Heart right ventricle (tissue), 16 donors: ENCODE measurements around the gene HCLS1. TPM values are rescaled to one million over a fixed set of nuclear protein-coding genes. Genes with fewer than 3 reads are reported as not detected.

Experiments used
- ATAC-seq, 8 donors: fragments of 200-7000 bp; cut with Tn5 transposase; one replicate each; pipeline ENCODE4 v1.9.1; 2020; ENCODE audit warnings: mild to moderate bottlenecking in 8 of 8, moderate library complexity in 8 of 8, moderate number of reproducible peaks in 1 of 8
- DNase-seq, 2 donors: peaks; one replicate each; pipeline ENCODE4 v3.0.0-alpha.2; 2020
- H3K27ac ChIP-seq, 10 donors: fragments of 200-600 bp; sonication (generic) in 2 of 10; one replicate each; pipeline versions ENCODE4 v1.5.0 to v1.8.0; 2020 to 2022; ENCODE audit warnings: mild to moderate bottlenecking in 3 of 10
- H3K27me3 ChIP-seq, 7 donors: fragments of 200-600 bp; one replicate each; pipeline ENCODE4 v1.8.0; 2021 to 2022; ENCODE audit warnings: mild to moderate bottlenecking in 2 of 7
- H3K36me3 ChIP-seq, 9 donors: fragments of 200-600 bp; sonication (generic) in 1 of 9; one replicate each; pipeline versions ENCODE4 v1.5.0 to v1.8.0; 2020 to 2022; ENCODE audit warnings: mild to moderate bottlenecking in 2 of 9
- H3K4me1 ChIP-seq, 9 donors: fragments of 200-600 bp; sonication (generic) in 1 of 9; one replicate each; pipeline versions ENCODE4 v1.5.0 to v1.8.0; 2020 to 2022; ENCODE audit warnings: mild to moderate bottlenecking in 4 of 9
- H3K4me3 ChIP-seq, 10 donors: fragments of 200-600 bp; sonication (generic) in 2 of 10; one replicate each; pipeline versions ENCODE4 v1.5.0 to v1.8.0; 2020 to 2022; ENCODE audit warnings: mild to moderate bottlenecking in 7 of 10, moderate library complexity in 2 of 10
- H3K9me3 ChIP-seq, 11 donors: fragments of 200-600 bp in 10 of 11; sonication (generic) in 2 of 11; one replicate each; pipeline versions ENCODE4 v1.5.0 to v1.8.0; 2013 to 2022; ENCODE audit warnings: mild to moderate bottlenecking in 2 of 11, control low read depth in 1 of 11, moderate library complexity in 1 of 11
- WGBS, 2 donors: extraction: QIAGEN DNeasy Blood & Tissue Kit; methylation state at CpG; one replicate each; pipeline ENCODE4 v1.1.7; 2013; ENCODE audit warnings: inconsistent platforms in 1 of 2; 5-methylcytosine and 5-hydroxymethylcytosine counted together
- intact Hi-C, 10 donors: fragments of 100-400 bp; cut with DNase I; formaldehyde crosslinking; loops; one replicate each; pipeline versions ENCODE4 v1.11.1 to v1.14.2; 2022
- polyA plus RNA-seq, 2 donors: library from polyadenylated mRNA; stranded (reverse); fragments of 200-250 nt; gene quantifications; one replicate each; pipeline ENCODE4 v1.2.3, GENCODE V29; 2013
- total RNA-seq, 10 donors: library from RNA; stranded (reverse); fragmentation: NEBNext Ultra II Directional in 3 of 10; extraction: Animal tissue kit (Norgen Biotek cat#: 25700) in 3 of 10; gene quantifications; one replicate each; pipeline versions ENCODE4 v1.2.1 to v1.2.4, GENCODE V29; 2021 to 2023
- TF ChIP-seq, protein P1 (sequence below), 9 donors: fragments of 200-600 bp; sonication (generic) in 2 of 9; IDR thresholded peaks; one replicate each; pipeline versions ENCODE4 v1.5.0 to v1.8.0; 2021 to 2022; ENCODE audit warnings: antibody characterized with exemption in 9 of 9, mild to moderate bottlenecking in 5 of 9, moderate library complexity in 1 of 9
- donor health status: Arrhythmogenic right ventricular cardiomyopathy.
- donor health status: ischemic (EF 13 %, LVEDD 7.1; RV severe dilation, severe dysfunction).
- donor health status: healthy with polysubstance abuse.
- donor health status: DM: no; HTN: yes; CAD: no.
- donor health status: DM: no; HTN: no; CAD: no.
- donor health status: ischemic (EF 25% LVEDD 6.9; RV normal size, moderate dysfunction).
- donor health status: ischemic (EF 25% LVEDD 5.7; RV mildly dilated, moderate dysfunction).
- donor health status: healthy.
- donor health status: DM: yes; HTN: yes; CAD: no.
- donor health status: Ischemic cardiomyopathy.
- donor health status: ischemic (EF 35%, LVEDD 5.7; RV mildly dilated, moderate dysfunction).
- donor health status: nonischemic (EF 11% LVEDD 7.7; RV severe dilation, severe dysfunction).
- donor health status: DM: yes; HTN: yes; CAD: no.
- donor health status: PGD.
- donor health status: ischemic (EF 29% LVEDD 5.4; RV normal size, mild dysfunction).
- donor health status: nonischemic (EF 23%, LVEDD 6.1; RV moderate dilation, normal function).

HCLS1 gene
- total and polyA plus RNA-seq, 12 donors: 5.0 to 40.7 (median 10.4) TPM

GRCh38 chr3:121621491-121621890 is 39.2 kb downstream of the HCLS1 start:
- intact Hi-C loops: no loop called here
- ATAC-seq (peak in 1 of 8 donors; percentile 7), DNase-seq (no peak)
- H3K27me3 ChIP-seq: no peaks in the 10 kb centered on the region
- TF ChIP-seq, protein P1, sequence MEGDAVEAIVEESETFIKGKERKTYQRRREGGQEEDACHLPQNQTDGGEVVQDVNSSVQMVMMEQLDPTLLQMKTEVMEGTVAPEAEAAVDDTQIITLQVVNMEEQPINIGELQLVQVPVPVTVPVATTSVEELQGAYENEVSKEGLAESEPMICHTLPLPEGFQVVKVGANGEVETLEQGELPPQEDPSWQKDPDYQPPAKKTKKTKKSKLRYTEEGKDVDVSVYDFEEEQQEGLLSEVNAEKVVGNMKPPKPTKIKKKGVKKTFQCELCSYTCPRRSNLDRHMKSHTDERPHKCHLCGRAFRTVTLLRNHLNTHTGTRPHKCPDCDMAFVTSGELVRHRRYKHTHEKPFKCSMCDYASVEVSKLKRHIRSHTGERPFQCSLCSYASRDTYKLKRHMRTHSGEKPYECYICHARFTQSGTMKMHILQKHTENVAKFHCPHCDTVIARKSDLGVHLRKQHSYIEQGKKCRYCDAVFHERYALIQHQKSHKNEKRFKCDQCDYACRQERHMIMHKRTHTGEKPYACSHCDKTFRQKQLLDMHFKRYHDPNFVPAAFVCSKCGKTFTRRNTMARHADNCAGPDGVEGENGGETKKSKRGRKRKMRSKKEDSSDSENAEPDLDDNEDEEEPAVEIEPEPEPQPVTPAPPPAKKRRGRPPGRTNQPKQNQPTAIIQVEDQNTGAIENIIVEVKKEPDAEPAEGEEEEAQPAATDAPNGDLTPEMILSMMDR (IDR thresholded peaks at IDR 0.05): no peak
- H3K27ac ChIP-seq: no peak overlapping the region
- no peak overlapping the region for H3K4me3 ChIP-seq
- peaks cover 0 to 21% (median 0%) of the 10 kb centered on the region in 9 donors for H3K4me1 ChIP-seq
- 96 to 98% methylated on average over 6 of the region's 6 CpGs for WGBS, 2 donors
- peaks cover 0 to 31% (median 0%) of the 10 kb centered on the region in 9 donors for H3K36me3 ChIP-seq
- no peaks in the 10 kb centered on the region for H3K9me3 ChIP-seq

- no peaks in the 10 kb centered on the region for H3K27me3 ChIP-seq
- H3K27ac ChIP-seq: no peak overlapping the region
- H3K9me3 ChIP-seq: no peaks in the 10 kb centered on the region
- intact Hi-C loops: no loop called here
- 92% methylated on average over 2 of the region's 2 CpGs for WGBS, 2 donors
- H3K36me3 ChIP-seq: peaks cover 0 to 22% (median 0%) of the 10 kb centered on the region in 9 donors
- TF ChIP-seq, protein P1 (IDR thresholded peaks at IDR 0.05): no peak
- ATAC-seq: no peak
- H3K4me3 ChIP-seq: no peak overlapping the region
- no peak for DNase-seq
- H3K4me1 ChIP-seq: peaks cover 0 to 15% (median 0%) of the 10 kb centered on the region in 9 donors
These were observed 41.0 kb downstream of the HCLS1 start for GRCh38 chr3:121619691-121620090.

GRCh38 chr3:121606106-121606505 is 54.6 kb downstream of the HCLS1 start:
- ATAC-seq (no peak), DNase-seq (no peak)
- H3K4me3 ChIP-seq: no peak overlapping the region
- peaks cover 4 to 91% (median 41%) of the 10 kb centered on the region in 9 donors for H3K4me1 ChIP-seq
- peaks cover 0 to 19% (median 0%) of the 10 kb centered on the region in 9 donors for H3K36me3 ChIP-seq
- intact Hi-C loops: no loop called here
- H3K27me3 ChIP-seq: no peaks in the 10 kb centered on the region
- H3K9me3 ChIP-seq: no peaks in the 10 kb centered on the region
- H3K27ac ChIP-seq: no peak overlapping the region
- 81% methylated on average over 4 of the region's 4 CpGs for WGBS, 2 donors
- TF ChIP-seq, protein P1 (IDR thresholded peaks at IDR 0.05): no peak

GRCh38 chr3:121604759-121605158 is 55.9 kb downstream of the HCLS1 start:
- WGBS, 2 donors: 88 to 94% methylated on average over 2 of the region's 2 CpGs
- Histone ChIP-seq H3K9me3 (no peaks in the 10 kb centered on the region), H3K4me3 (no peak overlapping the region), H3K4me1 (peaks cover 4 to 90% (median 42%) of the 10 kb centered on the region in 9 donors), H3K27ac (no peak overlapping the region), H3K27me3 (no peaks in the 10 kb centered on the region), H3K36me3 (peaks cover 0 to 12% (median 0%) of the 10 kb centered on the region in 9 donors)
- intact Hi-C loops: loop anchor here in 1 of 10 donors (5.0 kb wide), 1 partner anchor 43 kb away; no protein-coding TSS in a partner anchor
- ATAC-seq (no peak), DNase-seq (no peak)
- TF ChIP-seq, protein P1 (IDR thresholded peaks at IDR 0.05): no peak
